ENCODE results near the gene THY1. TPM values are rescaled to one million over a fixed set of nuclear protein-coding genes. Genes with fewer than 3 reads are reported as not detected.

Gene THY1
- total RNA-seq, 1 donor from 2014 or later: 3.5 TPM

- no peaks in the 10 kb centered on the region for H3K36me3 ChIP-seq
- intact Hi-C loops (cut with DNase I): no loop called here
- no peaks in the 10 kb centered on the region for H3K4me1 ChIP-seq
- no peak overlapping the region for H3K27ac ChIP-seq
- no peak overlapping the region for H3K4me3 ChIP-seq
- no peaks in the 10 kb centered on the region for H3K27me3 ChIP-seq
- no peak for DNase-seq (ENCODE audit: low spot score in 2 of 2)
- TF ChIP-seq, protein P1, sequence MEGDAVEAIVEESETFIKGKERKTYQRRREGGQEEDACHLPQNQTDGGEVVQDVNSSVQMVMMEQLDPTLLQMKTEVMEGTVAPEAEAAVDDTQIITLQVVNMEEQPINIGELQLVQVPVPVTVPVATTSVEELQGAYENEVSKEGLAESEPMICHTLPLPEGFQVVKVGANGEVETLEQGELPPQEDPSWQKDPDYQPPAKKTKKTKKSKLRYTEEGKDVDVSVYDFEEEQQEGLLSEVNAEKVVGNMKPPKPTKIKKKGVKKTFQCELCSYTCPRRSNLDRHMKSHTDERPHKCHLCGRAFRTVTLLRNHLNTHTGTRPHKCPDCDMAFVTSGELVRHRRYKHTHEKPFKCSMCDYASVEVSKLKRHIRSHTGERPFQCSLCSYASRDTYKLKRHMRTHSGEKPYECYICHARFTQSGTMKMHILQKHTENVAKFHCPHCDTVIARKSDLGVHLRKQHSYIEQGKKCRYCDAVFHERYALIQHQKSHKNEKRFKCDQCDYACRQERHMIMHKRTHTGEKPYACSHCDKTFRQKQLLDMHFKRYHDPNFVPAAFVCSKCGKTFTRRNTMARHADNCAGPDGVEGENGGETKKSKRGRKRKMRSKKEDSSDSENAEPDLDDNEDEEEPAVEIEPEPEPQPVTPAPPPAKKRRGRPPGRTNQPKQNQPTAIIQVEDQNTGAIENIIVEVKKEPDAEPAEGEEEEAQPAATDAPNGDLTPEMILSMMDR (IDR thresholded peaks at IDR 0.05): no peak
- peaks cover 0 to 20% of the 10 kb centered on the region in 2 donors for H3K9me3 ChIP-seq
Measured at GRCh38 chr11:119400860-119401259, 22.1 kb downstream of the THY1 start.

DNA sequence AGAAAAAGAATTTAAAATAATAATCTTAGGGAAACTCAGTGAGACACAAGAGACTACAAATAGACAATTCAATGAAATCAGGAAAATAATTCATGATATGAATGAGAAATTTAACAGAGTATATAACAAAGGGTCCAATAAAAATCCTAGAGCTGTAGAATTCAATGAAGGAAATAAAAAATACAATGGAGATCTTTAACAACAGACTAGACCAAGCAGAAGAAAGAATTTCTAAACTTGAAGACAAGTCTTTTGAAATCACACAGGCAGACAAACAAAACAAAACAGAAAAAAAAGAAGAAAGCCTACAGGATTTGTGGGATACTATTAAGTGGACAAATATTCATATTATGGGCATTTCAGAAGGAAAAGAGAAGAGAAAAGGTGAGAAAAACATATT lies 25.2 kb downstream of the THY1 start:
- DNase-seq (ENCODE audit: low spot score in 2 of 2): no peak
- peaks cover 0 to 20% of the 10 kb centered on the region in 2 donors for H3K9me3 ChIP-seq
- intact Hi-C loops (cut with DNase I): no loop called here
- H3K4me1 ChIP-seq: no peaks in the 10 kb centered on the region
- H3K4me3 ChIP-seq: no peak overlapping the region
- TF ChIP-seq, protein P1 (IDR thresholded peaks at IDR 0.05): no peak
- no peaks in the 10 kb centered on the region for H3K27me3 ChIP-seq
- H3K36me3 ChIP-seq: no peaks in the 10 kb centered on the region
- no peak overlapping the region for H3K27ac ChIP-seq

DNA sequence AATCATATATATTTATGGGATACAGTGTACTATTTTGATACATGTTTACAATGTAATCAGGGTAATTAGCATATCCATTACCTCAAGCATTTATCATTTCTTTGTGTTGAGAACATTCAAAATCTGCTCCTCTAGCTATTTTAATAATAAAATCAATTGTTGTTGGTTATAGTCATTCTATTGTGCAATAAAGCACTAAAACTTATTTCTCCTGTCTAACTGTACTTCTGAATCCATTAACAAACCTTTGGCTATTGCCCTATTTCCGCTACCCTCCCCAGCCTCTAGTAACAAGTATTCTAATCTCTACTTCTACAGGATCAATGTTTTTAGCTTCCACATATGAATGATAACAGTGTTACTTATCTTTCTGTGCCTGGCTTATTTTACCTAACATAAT lies 26.1 kb downstream of the THY1 start:
- Histone ChIP-seq H3K9me3 (peaks cover 0 to 20% of the 10 kb centered on the region in 2 donors), H3K27me3 (no peaks in the 10 kb centered on the region), H3K36me3 (no peaks in the 10 kb centered on the region), H3K4me1 (no peaks in the 10 kb centered on the region), H3K27ac (no peak overlapping the region), H3K4me3 (no peak overlapping the region)
- intact Hi-C loops (cut with DNase I): no loop called here
- DNase-seq (ENCODE audit: low spot score in 2 of 2): no peak
- TF ChIP-seq, protein P1 (IDR thresholded peaks at IDR 0.05): no peak

- no peak for DNase-seq (ENCODE audit: low spot score in 2 of 2)
- H3K27me3 ChIP-seq: no peaks in the 10 kb centered on the region
- H3K4me3 ChIP-seq: no peak overlapping the region
- no peaks in the 10 kb centered on the region for H3K36me3 ChIP-seq
- H3K9me3 ChIP-seq: no peaks in the 10 kb centered on the region
- H3K27ac ChIP-seq: no peak overlapping the region
- intact Hi-C loops (cut with DNase I): no loop called here
- TF ChIP-seq, protein P1 (IDR thresholded peaks at IDR 0.05): no peak
- H3K4me1 ChIP-seq: no peaks in the 10 kb centered on the region
Measured at GRCh38 chr11:119391275-119391674, 31.7 kb downstream of the THY1 start.

DNA sequence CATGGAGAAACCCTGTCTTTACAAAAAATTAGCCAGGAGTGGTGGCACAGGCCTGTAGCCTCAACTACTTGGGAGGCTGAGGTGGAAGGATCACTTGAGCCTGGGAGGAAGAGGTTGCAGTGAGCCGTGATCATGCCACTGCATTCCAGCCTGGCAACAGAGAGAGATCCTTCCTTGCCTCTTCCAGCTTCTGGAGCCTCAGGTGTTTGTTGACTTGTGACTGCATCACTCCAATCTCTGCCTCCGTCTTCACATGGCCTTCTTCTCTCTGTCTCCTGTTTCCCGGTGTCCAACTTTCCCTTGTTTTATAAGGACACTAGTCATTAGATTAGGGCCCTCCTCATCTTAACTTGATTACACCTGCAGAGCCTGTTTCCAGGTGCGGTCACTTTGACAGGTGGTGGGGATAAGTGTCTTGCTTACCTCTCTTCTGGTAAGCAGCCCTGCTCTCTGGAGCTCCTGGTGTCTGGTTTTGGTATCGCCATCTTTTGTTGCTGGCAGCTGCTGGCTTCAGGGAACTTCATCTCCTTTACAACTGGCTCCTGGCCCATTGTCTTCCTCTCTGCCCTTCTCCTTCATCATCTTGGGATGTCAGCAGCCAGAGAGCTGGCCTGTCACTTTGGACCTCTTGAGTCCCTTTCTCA lies 33.2 kb downstream of the THY1 start:
- Histone ChIP-seq H3K27me3 (no peaks in the 10 kb centered on the region), H3K27ac (no peak overlapping the region), H3K4me1 (no peaks in the 10 kb centered on the region), H3K36me3 (no peaks in the 10 kb centered on the region), H3K9me3 (no peaks in the 10 kb centered on the region), H3K4me3 (no peak overlapping the region)
- TF ChIP-seq, protein P1 (IDR thresholded peaks at IDR 0.05): no peak
- DNase-seq (ENCODE audit: low spot score in 2 of 2): no peak
- intact Hi-C loops (cut with DNase I): loop anchor here (10.0 kb wide), 1 partner anchor 335 kb away; the partner anchor contains the start of gene NECTIN1

Measured in ascending aorta (tissue), 2 donors.